C4-2B (cell line): ENCODE data around the gene STRN3.

ENCODE experiments used
- CTCF ChIP-seq: fragments of 450-650 bp; conservative IDR thresholded peaks from 2 replicates; pipeline ENCODE4 v1.5.1; 2017; ENCODE audit warnings: mild to moderate bottlenecking
- ZFX ChIP-seq: fragments of 450-650 bp; IDR thresholded peaks from 2 replicates; pipeline ENCODE4 v1.6.1; 2017

- TF ChIP-seq CTCF (no peak), ZFX (no peak)
Observed at GRCh38 chr14:31009836-31010574, 16.2 kb downstream of the STRN3 start.
